IPS-11a (cell line): Measurements from ENCODE around the gene DAZAP1.
A peak's percentile ranks its signal among the peaks of the same experiment; 100 is the strongest.
"Not testable (repeated sequence)": the region's sequence is repeated elsewhere in the genome, so short reads cannot be mapped to it uniquely, and the experiment has no call there.

ENCODE experiments used
- H3K4me3 ChIP-seq: one replicate; pipeline ENCODE4 v1.5.1; 2013; ENCODE audit warnings: low read depth, low read length, control low read depth

DAZAP1 gene

GRCh38 chr19:1471010-1471514 is 63.7 kb downstream of the DAZAP1 start:
- peak overlapping the region; percentile 6 for H3K4me3 ChIP-seq

- no peak overlapping the region for H3K4me3 ChIP-seq
These were observed 64.3 kb downstream of the DAZAP1 start for GRCh38 chr19:1471515-1472160.

GRCh38 chr19:1472231-1473084 is 65.1 kb downstream of the DAZAP1 start:
- no peak overlapping the region for H3K4me3 ChIP-seq

DNA sequence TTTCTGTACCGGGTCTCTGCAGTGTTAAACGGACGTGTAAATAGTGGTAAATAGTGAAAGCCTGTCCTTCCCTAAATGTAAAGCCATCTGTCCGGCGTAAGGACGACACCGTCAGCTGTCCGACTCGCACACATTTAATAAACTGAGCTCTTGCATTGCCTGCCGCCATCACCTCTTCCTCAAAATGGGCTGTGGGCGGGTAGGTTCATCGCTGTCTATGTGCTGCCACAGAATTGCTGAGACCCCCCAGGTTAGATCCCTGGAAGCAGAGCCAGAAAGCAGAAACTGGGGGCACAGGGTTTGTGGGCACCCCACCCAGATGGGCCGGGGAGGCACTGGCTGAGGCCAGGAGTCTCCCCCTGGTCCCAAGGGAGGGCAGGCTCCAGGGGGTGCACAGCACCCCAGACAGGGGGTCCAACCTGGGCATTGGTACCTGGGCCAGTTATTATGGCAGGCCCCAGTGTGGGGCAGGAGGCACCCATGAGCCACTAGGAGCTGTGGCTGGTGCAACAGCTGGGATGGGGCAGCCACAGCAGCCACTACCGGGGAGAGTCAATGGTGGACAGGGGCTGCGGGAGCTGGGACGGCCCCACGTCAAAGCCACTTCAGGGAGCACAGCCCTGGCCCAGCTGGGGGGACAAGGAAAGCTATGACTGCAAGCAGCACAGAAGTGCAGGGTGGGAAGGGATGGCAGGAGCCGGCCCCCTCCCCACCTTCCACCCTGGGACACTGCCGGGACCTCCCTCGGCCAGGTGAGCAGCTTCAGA is 65.9 kb downstream of the DAZAP1 start:
- no peak overlapping the region for H3K4me3 ChIP-seq

DNA sequence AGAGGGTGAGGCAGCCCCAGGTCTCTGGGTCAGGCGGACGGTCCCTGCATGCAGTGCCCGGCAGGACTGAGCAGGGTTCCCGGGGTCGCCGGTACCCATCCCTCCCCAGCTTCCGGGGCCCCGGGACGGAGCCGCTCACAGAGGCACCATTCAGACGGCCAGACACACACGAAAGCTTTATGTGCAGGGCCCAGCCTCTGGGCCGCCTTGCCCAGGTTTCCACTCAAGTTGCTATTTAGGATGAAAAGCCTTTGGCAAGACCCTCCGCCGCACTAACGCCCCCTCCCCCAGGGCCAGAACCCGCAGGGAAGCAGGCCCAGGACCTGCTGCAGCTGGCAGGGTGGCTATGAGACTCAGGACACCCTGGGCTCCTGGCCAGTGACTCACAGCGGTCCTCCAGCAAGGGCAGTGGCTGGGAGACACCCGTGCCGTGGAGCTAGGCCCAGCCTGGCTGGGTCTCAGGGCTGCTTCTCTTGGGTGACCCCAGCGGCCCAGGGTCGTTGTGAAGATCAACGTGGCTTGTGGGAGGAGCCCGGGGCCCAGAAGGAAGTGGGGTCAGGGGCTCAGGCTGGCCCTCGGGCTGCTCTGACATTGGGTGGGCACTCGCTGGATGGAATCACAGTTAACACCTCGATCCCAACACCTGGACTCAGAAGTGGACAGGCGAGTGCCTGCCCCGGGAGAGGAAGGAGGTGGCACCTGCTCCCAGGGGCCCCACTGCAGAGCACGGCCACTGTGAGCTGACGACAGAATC is 66.8 kb downstream of the DAZAP1 start:
- no peak overlapping the region for H3K4me3 ChIP-seq

GRCh38 chr19:1474765-1475351 is 67.5 kb downstream of the DAZAP1 start:
- H3K4me3 ChIP-seq: no peak overlapping the region

GRCh38 chr19:1475751-1476437 is 68.5 kb downstream of the DAZAP1 start:
- no peak overlapping the region for H3K4me3 ChIP-seq

DNA sequence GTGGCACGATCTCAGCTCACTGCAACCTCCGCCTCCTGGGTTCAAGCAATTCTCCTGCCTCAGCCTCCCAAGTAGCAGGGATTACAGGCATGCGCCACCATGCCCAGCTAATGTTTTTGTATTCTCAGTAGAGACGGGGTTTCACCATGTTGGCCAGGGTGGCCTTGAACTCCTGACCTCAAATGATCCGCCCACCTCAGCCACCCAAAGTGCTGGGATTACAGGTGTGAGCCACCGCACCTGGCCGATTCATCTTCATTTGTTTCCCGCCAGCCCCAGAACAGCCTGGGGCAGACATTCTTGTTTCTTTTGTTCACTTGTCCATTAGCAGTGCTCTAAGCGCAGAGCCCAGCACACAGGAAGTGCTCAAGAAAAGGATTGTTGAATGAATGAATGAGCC is 69.7 kb downstream of the DAZAP1 start:
- not testable (repeated sequence) for H3K4me3 ChIP-seq

DNA sequence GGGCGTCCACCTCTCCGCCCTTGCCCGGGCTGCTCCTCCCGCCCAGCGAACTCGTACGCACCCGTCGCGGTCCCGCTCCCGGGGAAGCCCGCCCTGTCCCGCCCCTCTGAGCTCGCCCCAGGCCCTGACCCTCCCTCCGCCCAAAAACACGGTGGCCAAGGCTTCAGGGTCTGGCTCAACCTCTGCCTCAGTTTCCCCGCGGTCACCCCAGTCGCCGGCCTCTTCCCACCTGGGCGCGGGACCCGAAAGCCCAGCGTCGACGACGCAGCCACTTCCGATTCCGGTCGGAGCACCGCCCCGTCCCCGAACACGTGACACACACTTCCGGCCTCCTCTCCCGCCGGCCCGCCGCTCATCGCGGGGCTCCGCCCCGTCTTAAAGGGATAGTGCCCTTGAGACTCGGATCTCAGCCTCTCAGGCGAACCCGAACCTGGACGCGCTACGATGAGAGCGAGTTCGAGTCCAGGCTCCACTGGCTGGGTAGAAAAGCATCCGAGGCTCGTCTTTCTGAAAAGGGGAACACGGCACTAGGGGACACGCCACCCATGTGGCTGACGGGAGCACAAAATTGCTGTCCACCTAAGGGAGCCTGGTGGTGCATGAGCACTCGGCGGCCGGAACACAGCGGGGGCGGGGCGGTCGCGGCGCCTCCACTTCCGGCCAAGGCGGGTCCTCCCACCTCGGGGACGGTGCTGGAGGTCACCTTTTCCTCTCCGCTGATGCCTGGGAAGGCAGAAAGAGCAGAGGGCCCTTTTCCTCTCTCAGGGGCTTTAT is 71.7 kb downstream of the DAZAP1 start, which contains the start of gene C19orf25:
Gene C19orf25 (minus strand): TSS at position 282 of the 774 bp plus-strand sequence. CDS start 312 bp downstream, outside the sequence.
- peak within 1 kb of the TSS; percentile 35 for H3K4me3 ChIP-seq

GRCh38 chr19:1481224-1481892 is 74.0 kb downstream of the DAZAP1 start:
- H3K4me3 ChIP-seq: no peak overlapping the region

- H3K4me3 ChIP-seq: no peak overlapping the region
These were observed 74.5 kb downstream of the DAZAP1 start for GRCh38 chr19:1481893-1482360.

DNA sequence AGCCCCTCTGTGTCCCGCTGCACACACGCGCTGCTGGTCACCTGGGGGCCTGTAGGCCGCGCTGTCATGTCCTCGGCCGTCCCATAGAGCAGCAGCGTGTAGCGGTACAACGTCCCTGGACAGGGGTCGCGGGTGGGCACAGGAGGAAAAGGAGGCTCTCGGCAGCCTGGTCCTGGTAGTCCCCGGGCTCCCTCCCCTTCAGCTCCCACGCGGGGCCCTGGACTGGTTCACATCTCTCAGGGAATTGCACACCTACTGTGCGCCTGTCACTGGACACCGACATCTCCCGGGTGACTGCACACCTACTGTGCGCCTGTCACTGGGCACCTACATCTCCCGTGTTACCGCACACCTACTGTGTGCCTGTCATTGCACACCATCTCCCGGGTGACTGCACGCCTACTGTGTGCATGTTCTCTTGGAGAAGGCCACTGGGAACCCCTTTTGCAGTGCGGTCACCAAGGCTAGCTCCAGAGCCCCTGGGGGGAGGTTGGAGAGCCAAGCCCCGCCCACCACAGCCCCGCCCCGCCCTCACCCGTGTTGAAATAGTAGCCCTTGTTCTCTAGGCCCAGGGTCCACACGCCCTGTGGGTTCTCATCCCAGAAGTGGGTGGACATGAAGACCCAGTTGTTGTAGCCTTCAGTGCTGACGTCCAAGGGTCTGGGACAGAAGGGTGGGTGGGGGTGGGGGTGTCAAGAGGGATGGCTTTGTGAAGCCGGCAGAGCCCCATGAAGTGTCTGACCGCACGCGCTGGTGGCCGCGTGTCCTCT is 75.2 kb downstream of the DAZAP1 start:
- H3K4me3 ChIP-seq: no peak overlapping the region

DNA sequence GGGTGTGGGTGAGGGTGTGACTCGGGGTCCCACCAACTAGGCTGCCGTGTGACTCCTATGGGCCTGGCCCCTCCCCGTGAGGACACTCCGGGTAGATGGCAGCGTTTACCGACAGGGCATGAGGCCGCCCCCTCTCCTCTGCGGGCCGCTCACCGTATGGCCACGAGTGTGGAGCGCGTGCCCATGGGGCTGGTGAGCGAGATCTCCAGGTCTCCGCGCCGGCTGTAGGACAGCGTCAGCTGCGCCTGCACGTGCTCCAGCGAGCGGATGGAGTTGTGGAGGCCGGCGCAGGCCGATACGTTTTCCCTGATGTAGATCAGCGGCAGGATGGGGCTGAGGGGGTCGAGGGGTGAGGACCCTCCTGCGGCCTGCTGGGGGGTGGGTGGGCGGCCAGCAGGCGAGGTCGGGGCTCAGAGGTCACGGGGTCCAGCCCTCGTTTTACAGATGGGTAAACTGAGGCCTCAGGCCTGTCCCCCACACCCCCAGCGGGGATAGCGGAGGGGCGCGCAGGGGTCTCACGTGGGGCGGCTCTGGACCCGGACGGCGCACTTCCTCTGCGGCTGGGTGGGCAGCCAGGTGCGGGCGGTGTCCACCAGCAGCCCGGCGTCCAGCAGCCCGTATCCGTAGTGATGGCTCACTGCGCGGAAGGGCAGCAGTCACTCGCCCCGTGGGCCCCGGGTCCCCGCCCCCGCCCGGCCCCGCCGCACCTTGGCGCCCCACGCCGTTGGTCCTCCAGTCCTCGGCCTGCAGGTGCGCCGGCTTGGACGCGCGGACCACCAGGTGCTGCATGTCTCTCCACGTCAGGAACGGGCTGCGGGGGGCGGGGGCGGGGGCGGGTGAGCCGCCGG is 76.0 kb downstream of the DAZAP1 start:
- no peak overlapping the region for H3K4me3 ChIP-seq

DNA sequence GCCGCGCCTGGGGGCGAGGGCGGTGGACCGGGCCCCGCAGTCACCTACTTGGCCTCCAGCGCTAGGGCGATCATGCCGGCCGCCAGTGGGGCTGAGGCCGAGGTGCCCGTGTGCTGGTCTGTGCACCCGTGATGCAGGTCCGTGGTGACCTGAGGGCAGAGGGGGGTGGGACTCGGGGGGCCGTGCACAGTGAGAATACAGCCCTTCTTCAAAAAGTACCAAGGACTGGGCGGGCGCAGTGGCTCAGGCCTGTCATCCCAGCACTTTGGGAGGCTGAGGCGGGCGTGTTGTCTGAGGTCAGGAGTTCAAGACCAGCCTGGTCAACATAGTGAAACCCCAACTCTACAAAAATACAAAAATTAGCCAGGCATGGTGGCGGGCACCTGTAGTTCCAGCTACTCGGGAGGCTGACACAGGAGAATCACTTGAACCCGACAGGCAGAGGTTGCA is 76.6 kb downstream of the DAZAP1 start:
- H3K4me3 ChIP-seq: no peak overlapping the region
